Measurements from ENCODE around the gene SLC28A1.
"Not testable (repeated sequence)": the region's sequence is repeated elsewhere in the genome, so short reads cannot be mapped to it uniquely, and the experiment has no call there.

SLC28A1 gene

GRCh38 chr15:84976746-84977345 is 92.4 kb downstream of the SLC28A1 start:
- FAIRE-seq: no peak

- FAIRE-seq: no peak
Measured at GRCh38 chr15:84979651-84980050, 95.2 kb downstream of the SLC28A1 start.

- FAIRE-seq: no peak
Measured at GRCh38 chr15:84980196-84981053, 96.0 kb downstream of the SLC28A1 start.

- FAIRE-seq: no peak
Measured at GRCh38 chr15:84981054-84981710, 96.7 kb downstream of the SLC28A1 start.

- no peak for FAIRE-seq
Measured at GRCh38 chr15:84981711-84982300, 97.3 kb downstream of the SLC28A1 start, which contains the start of gene PDE8A. Gene PDE8A (plus strand): TSS chr15:84981856. CDS start chr15:84982163, 307 bp downstream.

GRCh38 chr15:84982301-84982920 is 97.9 kb downstream of the SLC28A1 start:
- FAIRE-seq: no peak

GRCh38 chr15:84983294-84983693 is 98.8 kb downstream of the SLC28A1 start:
- no peak for FAIRE-seq

- FAIRE-seq: no peak
Measured at GRCh38 chr15:84983711-84984110, 99.2 kb downstream of the SLC28A1 start.

GRCh38 chr15:84985158-84985557 is 100.7 kb downstream of the SLC28A1 start:
- FAIRE-seq: no peak

- not testable (repeated sequence) for FAIRE-seq
Measured at GRCh38 chr15:84987351-84987750, 102.9 kb downstream of the SLC28A1 start.

GRCh38 chr15:84987949-84988624 is 103.6 kb downstream of the SLC28A1 start:
- no peak for FAIRE-seq

GRCh38 chr15:84988909-84989644 is 104.6 kb downstream of the SLC28A1 start:
- no peak for FAIRE-seq

GRCh38 chr15:84990507-84990906 is 106.0 kb downstream of the SLC28A1 start:
- FAIRE-seq: no peak

- no peak for FAIRE-seq
Measured at GRCh38 chr15:84991014-84991712, 106.7 kb downstream of the SLC28A1 start.

- no peak for FAIRE-seq
Measured at GRCh38 chr15:84992157-84992944, 107.9 kb downstream of the SLC28A1 start.

Data from islet of Langerhans (tissue), 1 donor.